Esophagus squamous epithelium (tissue), 5 donors: ENCODE measurements around the gene C19orf67. TPM values are rescaled to one million over a fixed set of nuclear protein-coding genes. Genes with fewer than 3 reads are reported as not detected.
A peak's percentile ranks its signal among the peaks of the same experiment; 100 is the strongest.

Experiments
- DNase-seq: peaks from one replicate; lab custom pipeline; 2025; lab: John Stamatoyannopoulos, UW
- H3K27ac ChIP-seq, 4 donors: fragments of 200-600 bp; sonication (generic); one replicate each; pipeline ENCODE4 v1.5.1; 2016 to 2019; ENCODE audit warnings: mild to moderate bottlenecking in 1 of 4
- H3K27me3 ChIP-seq, 4 donors: fragments of 200-600 bp; sonication (generic); 1 replicate in 3 of 4; 2 replicates in 1 of 4; pipeline versions ENCODE4 v1.5.1 to v1.6.0; 2017 to 2021; ENCODE audit warnings: antibody characterized with exemption in 1 of 4
- H3K36me3 ChIP-seq, 3 donors: fragments of 200-600 bp; sonication (generic); one replicate each; pipeline ENCODE4 v1.5.1; 2016 to 2019
- H3K4me1 ChIP-seq, 3 donors: fragments of 200-600 bp; sonication (generic); one replicate each; pipeline ENCODE4 v1.5.1; 2017 to 2019
- H3K4me3 ChIP-seq, 4 donors: fragments of 200-600 bp; sonication (generic); 1 replicate in 3 of 4; 2 replicates in 1 of 4; pipeline ENCODE4 v1.5.1; 2016 to 2019; ENCODE audit warnings: mild to moderate bottlenecking in 2 of 4, moderate library complexity in 1 of 4
- H3K9me3 ChIP-seq, 3 donors: fragments of 200-600 bp; sonication (generic); one replicate each; pipeline ENCODE4 v1.5.1; 2016 to 2019
- POLR2A ChIP-seq, 4 donors: fragments of 450-650 bp; IDR thresholded peaks; one replicate each; pipeline ENCODE4 v1.6.1; 2017; ENCODE audit warnings: antibody characterized with exemption in 4 of 4, mild to moderate bottlenecking in 4 of 4, moderate library complexity in 3 of 4
- WGBS, 2 donors: methylation state at CpG; one replicate each; pipeline ENCODE4 v1.1.5; 2018; 5-methylcytosine and 5-hydroxymethylcytosine counted together
- intact Hi-C: fragments of 100-400 bp; cut with DNase I; formaldehyde crosslinking; loops from one replicate; pipeline ENCODE4 v1.15.0; 2022
- total RNA-seq, 4 donors: library from RNA; depleted of rRNA; stranded (reverse); fragments of >200 nt; gene quantifications; one replicate each; pipeline ENCODE4 v1.1.0, GENCODE V29; 2016
- TF ChIP-seq, protein P1 (sequence below), 6 experiments: fragments of 450-650 bp in 4 of 6; fragments of 200-600 bp in 2 of 6; sonication (generic) in 2 of 6; IDR thresholded peaks; one replicate each; pipeline ENCODE4 v1.5.1; 2016 to 2019; ENCODE audit warnings: antibody characterized with exemption in 6 of 6, mild to moderate bottlenecking in 4 of 6, moderate library complexity in 4 of 6
- donor health status: DM: yes; HTN: yes; CAD: no.

Gene C19orf67
- total RNA-seq, 4 donors from 2014 or later = not detected

DNA sequence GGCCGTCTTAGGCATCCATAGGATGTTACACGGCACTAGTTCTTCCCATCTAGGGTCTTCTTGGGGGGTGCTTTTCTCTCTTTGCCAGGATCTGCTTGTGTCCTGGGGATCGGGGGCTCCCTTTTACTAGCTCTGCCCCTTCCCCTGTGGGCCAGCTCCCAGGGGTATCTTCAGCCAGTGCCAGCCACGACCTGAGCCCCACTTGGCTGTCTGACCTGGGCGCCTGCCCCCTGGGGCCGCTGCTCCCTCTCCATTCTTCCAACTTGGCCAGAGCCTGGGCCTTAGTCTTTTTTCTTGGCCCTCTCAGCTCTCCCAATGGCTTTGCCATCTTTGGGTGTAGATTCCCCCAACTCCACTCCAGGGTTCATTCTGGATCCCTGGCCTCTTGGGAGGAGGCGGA lies 28.9 kb upstream of the C19orf67 start:
- no peak overlapping the region for H3K4me3 ChIP-seq
- H3K27ac ChIP-seq = peak overlapping the region; percentile 73 to 95 (median 86)
- no peaks in the 10 kb centered on the region for H3K36me3 ChIP-seq
- no peak for TF ChIP-seq POLR2A (IDR thresholded peaks at IDR 0.05)
- TF ChIP-seq, protein P1, sequence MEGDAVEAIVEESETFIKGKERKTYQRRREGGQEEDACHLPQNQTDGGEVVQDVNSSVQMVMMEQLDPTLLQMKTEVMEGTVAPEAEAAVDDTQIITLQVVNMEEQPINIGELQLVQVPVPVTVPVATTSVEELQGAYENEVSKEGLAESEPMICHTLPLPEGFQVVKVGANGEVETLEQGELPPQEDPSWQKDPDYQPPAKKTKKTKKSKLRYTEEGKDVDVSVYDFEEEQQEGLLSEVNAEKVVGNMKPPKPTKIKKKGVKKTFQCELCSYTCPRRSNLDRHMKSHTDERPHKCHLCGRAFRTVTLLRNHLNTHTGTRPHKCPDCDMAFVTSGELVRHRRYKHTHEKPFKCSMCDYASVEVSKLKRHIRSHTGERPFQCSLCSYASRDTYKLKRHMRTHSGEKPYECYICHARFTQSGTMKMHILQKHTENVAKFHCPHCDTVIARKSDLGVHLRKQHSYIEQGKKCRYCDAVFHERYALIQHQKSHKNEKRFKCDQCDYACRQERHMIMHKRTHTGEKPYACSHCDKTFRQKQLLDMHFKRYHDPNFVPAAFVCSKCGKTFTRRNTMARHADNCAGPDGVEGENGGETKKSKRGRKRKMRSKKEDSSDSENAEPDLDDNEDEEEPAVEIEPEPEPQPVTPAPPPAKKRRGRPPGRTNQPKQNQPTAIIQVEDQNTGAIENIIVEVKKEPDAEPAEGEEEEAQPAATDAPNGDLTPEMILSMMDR (IDR thresholded peaks at IDR 0.05) = no peak
- H3K27me3 ChIP-seq = no peaks in the 10 kb centered on the region
- DNase-seq = no peak
- intact Hi-C loops = no loop called here
- peaks cover 35 to 80% (median 48%) of the 10 kb centered on the region in 3 donors for H3K4me1 ChIP-seq
- H3K9me3 ChIP-seq = no peaks in the 10 kb centered on the region
- WGBS, 2 donors = 86 to 89% methylated on average over 5 to 6 of the region's 7 CpGs

DNA sequence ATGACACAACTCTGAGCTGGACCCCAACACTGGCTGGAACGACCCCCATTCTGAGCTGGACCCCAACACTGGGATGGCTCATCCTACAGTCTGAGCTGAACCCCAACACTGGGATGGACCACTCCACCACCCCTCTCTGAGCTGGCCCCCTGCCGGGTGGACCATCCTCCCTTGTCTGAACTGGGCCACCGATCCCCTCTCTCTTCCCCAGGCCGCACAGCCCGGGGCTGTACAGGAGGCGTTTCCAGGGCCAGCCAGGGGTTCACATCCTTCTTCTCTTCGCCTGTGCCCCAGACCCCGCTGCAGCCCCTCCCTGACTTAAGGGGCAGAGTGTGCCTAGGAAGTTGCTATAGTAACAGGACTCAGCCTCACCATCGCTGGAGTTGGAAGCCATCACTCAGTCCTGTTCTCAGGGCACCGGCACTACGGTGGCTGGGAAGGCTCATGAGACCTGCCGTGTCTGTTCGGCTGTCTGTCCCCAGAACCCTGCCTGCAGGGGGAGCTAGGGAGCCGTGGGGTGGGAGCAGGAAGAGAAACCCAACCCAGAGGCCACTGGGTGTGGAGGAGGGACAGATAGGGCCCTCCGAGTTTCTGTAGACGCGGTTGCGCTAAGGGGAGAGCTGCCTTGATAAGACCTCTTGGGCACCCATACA lies 28.3 kb upstream of the C19orf67 start:
- intact Hi-C loops = no loop called here
- no peaks in the 10 kb centered on the region for H3K36me3 ChIP-seq
- TF ChIP-seq, protein P1 (IDR thresholded peaks at IDR 0.05) = peak in 1 of 6 experiments; percentile 30
- TF ChIP-seq POLR2A (IDR thresholded peaks at IDR 0.05) = no peak
- 89 to 100% methylated on average over 6 to 10 of the region's 18 CpGs for WGBS, 2 donors
- DNase-seq = no peak
- no peaks in the 10 kb centered on the region for H3K9me3 ChIP-seq
- H3K27me3 ChIP-seq = no peaks in the 10 kb centered on the region
- no peak overlapping the region for H3K4me3 ChIP-seq
- peak overlapping the region; percentile 73 to 95 (median 86) for H3K27ac ChIP-seq
- peaks cover 33 to 74% (median 42%) of the 10 kb centered on the region in 3 donors for H3K4me1 ChIP-seq

- intact Hi-C loops = no loop called here
- 36 to 50% methylated on average over 6 to 8 of the region's 12 CpGs for WGBS, 2 donors
- no peaks in the 10 kb centered on the region for H3K36me3 ChIP-seq
- no peaks in the 10 kb centered on the region for H3K27me3 ChIP-seq
- no peaks in the 10 kb centered on the region for H3K9me3 ChIP-seq
- peak overlapping the region in 3 of 4 donors; percentile 7 to 42 (median 15) for H3K4me3 ChIP-seq
- peaks cover 26 to 74% (median 45%) of the 10 kb centered on the region in 3 donors for H3K4me1 ChIP-seq
- H3K27ac ChIP-seq = peak overlapping the region; percentile 73 to 95 (median 86)
- DNase-seq = no peak
- TF ChIP-seq POLR2A (IDR thresholded peaks at IDR 0.05) = no peak
- TF ChIP-seq, protein P1 (IDR thresholded peaks at IDR 0.05) = no peak
Observed at GRCh38 chr19:14112809-14113385, 27.3 kb upstream of the C19orf67 start.

GRCh38 chr19:14112051-14112808 lies 26.6 kb upstream of the C19orf67 start:
- peak overlapping the region in 3 of 4 donors; percentile 7 to 42 (median 15) for H3K4me3 ChIP-seq
- WGBS, 2 donors = 40 to 90% methylated on average over 3 of the region's 12 CpGs
- H3K9me3 ChIP-seq = no peaks in the 10 kb centered on the region
- no peaks in the 10 kb centered on the region for H3K27me3 ChIP-seq
- TF ChIP-seq, protein P1 (IDR thresholded peaks at IDR 0.05) = no peak
- TF ChIP-seq POLR2A (IDR thresholded peaks at IDR 0.05) = no peak
- DNase-seq = no peak
- peaks cover 26 to 81% (median 50%) of the 10 kb centered on the region in 3 donors for H3K4me1 ChIP-seq
- peak overlapping the region; percentile 73 to 95 (median 86) for H3K27ac ChIP-seq
- intact Hi-C loops = no loop called here
- H3K36me3 ChIP-seq = peaks cover 0 to 6% (median 0%) of the 10 kb centered on the region in 3 donors
